Measurements from ENCODE around the gene SLC43A3.

Gene SLC43A3

GRCh38 chr11:57378186-57378585, 48.7 kb downstream of the SLC43A3 start:
- Histone ChIP-seq H3K9me3 (ENCODE audit: control insufficient read depth, insufficient read depth, low read length) (no peaks in the 10 kb centered on the region), H3K27ac (ENCODE audit: low read depth, low read length) (no peak overlapping the region), H3K27me3 (ENCODE audit: control insufficient read depth, low read length) (peaks cover 4% of the 10 kb centered on the region; the same call in 1 of the 2 replicates), H3K4me2 (ENCODE audit: low read length) (no peak overlapping the region), H3K36me3 (ENCODE audit: control insufficient read depth, low read length) (no peaks in the 10 kb centered on the region), H4K20me1 (ENCODE audit: control insufficient read depth, insufficient read depth, low read depth, low read length) (no peaks in the 10 kb centered on the region), H3K79me2 (ENCODE audit: control insufficient read depth, low read length) (no peaks in the 10 kb centered on the region), H3K9me2 (replicated peaks; ENCODE audit: control insufficient read depth, low read length) (no peaks in the 10 kb centered on the region), H3K4me1 (ENCODE audit: control insufficient read depth, low read length) (no peaks in the 10 kb centered on the region), H3K4me3 (ENCODE audit: low read length) (no peak overlapping the region), H3F3A (ENCODE audit: control insufficient read depth, insufficient read depth) (no peaks in the 10 kb centered on the region)
- no peak for TF ChIP-seq EZH2phosphoT487 (IDR thresholded peaks at IDR 0.05; ENCODE audit: borderline replicate concordance, low read length)
- no peak for TF ChIP-seq CTCF (IDR thresholded peaks at IDR 0.05; ENCODE audit: low read depth, low read length, poor library complexity, severe bottlenecking)

GRCh38 chr11:57377107-57377506, 49.8 kb downstream of the SLC43A3 start:
- Histone ChIP-seq H3K4me3 (ENCODE audit: low read length) (no peak overlapping the region), H3K9me3 (ENCODE audit: control insufficient read depth, insufficient read depth, low read length) (no peaks in the 10 kb centered on the region), H3K27ac (ENCODE audit: low read depth, low read length) (no peak overlapping the region), H4K20me1 (ENCODE audit: control insufficient read depth, insufficient read depth, low read depth, low read length) (no peaks in the 10 kb centered on the region), H3K4me1 (ENCODE audit: control insufficient read depth, low read length) (no peaks in the 10 kb centered on the region), H3K9me2 (replicated peaks; ENCODE audit: control insufficient read depth, low read length) (no peaks in the 10 kb centered on the region), H3F3A (ENCODE audit: control insufficient read depth, insufficient read depth) (no peaks in the 10 kb centered on the region), H3K36me3 (ENCODE audit: control insufficient read depth, low read length) (no peaks in the 10 kb centered on the region), H3K4me2 (ENCODE audit: low read length) (no peak overlapping the region), H3K79me2 (ENCODE audit: control insufficient read depth, low read length) (no peaks in the 10 kb centered on the region), H3K27me3 (ENCODE audit: control insufficient read depth, low read length) (peaks cover 4% of the 10 kb centered on the region; the same call in 1 of the 2 replicates)
- TF ChIP-seq EZH2phosphoT487 (IDR thresholded peaks at IDR 0.05; ENCODE audit: borderline replicate concordance, low read length) (no peak), CTCF (IDR thresholded peaks at IDR 0.05; ENCODE audit: low read depth, low read length, poor library complexity, severe bottlenecking) (no peak)

- Histone ChIP-seq H3K36me3 (ENCODE audit: control insufficient read depth, low read length) (no peaks in the 10 kb centered on the region), H3K4me3 (ENCODE audit: low read length) (no peak overlapping the region), H3K27ac (ENCODE audit: low read depth, low read length) (no peak overlapping the region), H3K79me2 (ENCODE audit: control insufficient read depth, low read length) (no peaks in the 10 kb centered on the region), H3K9me2 (replicated peaks; ENCODE audit: control insufficient read depth, low read length) (no peaks in the 10 kb centered on the region), H3K9me3 (ENCODE audit: control insufficient read depth, insufficient read depth, low read length) (no peaks in the 10 kb centered on the region), H3K4me1 (ENCODE audit: control insufficient read depth, low read length) (no peaks in the 10 kb centered on the region), H4K20me1 (ENCODE audit: control insufficient read depth, insufficient read depth, low read depth, low read length) (no peaks in the 10 kb centered on the region), H3F3A (ENCODE audit: control insufficient read depth, insufficient read depth) (no peaks in the 10 kb centered on the region), H3K4me2 (ENCODE audit: low read length) (no peak overlapping the region), H3K27me3 (ENCODE audit: control insufficient read depth, low read length) (peaks cover 4% of the 10 kb centered on the region; the same call in 1 of the 2 replicates)
- no peak for TF ChIP-seq EZH2phosphoT487 (IDR thresholded peaks at IDR 0.05; ENCODE audit: borderline replicate concordance, low read length)
- no peak for TF ChIP-seq CTCF (IDR thresholded peaks at IDR 0.05; ENCODE audit: low read depth, low read length, poor library complexity, severe bottlenecking)
Observed at GRCh38 chr11:57376095-57377090, 50.5 kb downstream of the SLC43A3 start.

Measured in DOHH2 (cell line).